ENCODE results near the gene SLC34A1. TPM values are rescaled to one million over a fixed set of nuclear protein-coding genes. Genes with fewer than 3 reads are reported as not detected.

SLC34A1 gene
- total and polyA plus RNA-seq, 11 donors = not detected

DNA sequence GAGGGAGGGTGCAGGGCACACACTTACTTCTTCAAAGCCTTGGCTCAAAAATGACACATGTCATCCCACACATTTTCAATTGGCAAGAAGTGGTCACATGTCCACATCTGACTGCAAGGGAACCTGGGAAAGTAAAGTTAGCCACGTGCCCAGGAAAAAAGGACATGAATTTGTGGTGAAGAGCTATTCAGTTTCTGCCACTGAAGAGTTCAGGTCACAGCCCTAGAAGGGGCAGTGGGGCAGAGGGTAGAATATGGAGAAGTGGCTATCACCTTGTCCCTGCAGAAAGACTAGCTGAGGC, 28.4 kb upstream of the SLC34A1 start:
- ATAC-seq (no peak), DNase-seq (no peak)
- no peaks in the 10 kb centered on the region for H3K9me3 ChIP-seq
- H3K27me3 ChIP-seq = no peaks in the 10 kb centered on the region
- intact Hi-C loops (cut with DNase I) = loop anchor here in 1 of 10 donors (5.0 kb wide), 1 partner anchor 39 kb away; no protein-coding TSS in a partner anchor
- no peak overlapping the region for H3K27ac ChIP-seq
- 15 to 25% (median 16%) methylated on average over 1 of the region's 1 CpG for whole genome bisulfite sequencing, 4 donors
- no peak for TF ChIP-seq POLR2A (IDR thresholded peaks at IDR 0.05)
- TF ChIP-seq CTCF (IDR thresholded peaks at IDR 0.05) = no peak
- H3K4me1 ChIP-seq = peaks cover 0 to 69% (median 20%) of the 10 kb centered on the region in 12 donors
- H3K36me3 ChIP-seq = no peaks in the 10 kb centered on the region
- no peak overlapping the region for H3K4me3 ChIP-seq

DNA sequence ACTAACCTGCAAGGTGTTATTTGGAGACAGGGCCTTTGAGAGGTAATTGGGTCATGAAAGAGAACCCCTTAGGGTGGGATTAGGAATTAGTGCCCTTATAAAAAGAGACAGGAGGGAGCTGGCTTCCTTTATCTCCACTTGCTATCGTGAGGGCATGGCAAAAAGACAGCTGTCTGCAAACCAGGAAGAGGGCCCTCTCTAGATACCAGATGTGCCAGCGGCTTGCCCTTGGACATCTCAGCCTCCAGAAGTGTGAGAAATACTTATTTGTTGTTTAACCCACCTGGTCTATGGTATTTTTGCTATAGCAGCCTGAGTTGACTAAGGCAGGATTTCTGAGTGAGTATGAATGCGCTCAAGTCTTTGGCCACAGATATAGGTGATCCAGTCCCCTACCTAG, 27.5 kb upstream of the SLC34A1 start:
- H3K9me3 ChIP-seq = no peaks in the 10 kb centered on the region
- ATAC-seq (no peak), DNase-seq (peak in 1 of 5 donors; percentile 12)
- H3K4me1 ChIP-seq = peaks cover 0 to 77% (median 18%) of the 10 kb centered on the region in 12 donors
- intact Hi-C loops (cut with DNase I) = loop anchor here in 1 of 10 donors (5.0 kb wide), 1 partner anchor 39 kb away; no protein-coding TSS in a partner anchor
- no peak overlapping the region for H3K4me3 ChIP-seq
- no peaks in the 10 kb centered on the region for H3K27me3 ChIP-seq
- no peak overlapping the region for H3K27ac ChIP-seq
- H3K36me3 ChIP-seq = no peaks in the 10 kb centered on the region
- TF ChIP-seq CTCF (IDR thresholded peaks at IDR 0.05) (no peak), POLR2A (IDR thresholded peaks at IDR 0.05) (no peak)
- WGBS, 4 donors = 61 to 73% (median 70%) methylated on average over 3 of the region's 3 CpGs

DNA sequence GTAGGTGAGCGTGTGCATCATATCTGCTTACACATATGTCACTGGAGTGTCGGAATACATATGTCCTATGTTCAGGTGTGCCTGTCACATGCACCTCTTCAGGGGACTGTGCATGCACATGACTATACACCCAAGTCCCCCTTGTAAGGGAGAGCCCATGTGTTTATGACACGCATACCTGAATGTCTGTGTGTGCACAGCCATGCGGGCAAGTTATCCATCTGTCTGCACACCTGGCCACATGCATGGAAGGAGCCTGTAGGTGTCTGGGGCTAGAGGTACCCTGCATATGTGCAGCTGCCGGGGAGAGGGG, 27.1 kb upstream of the SLC34A1 start:
- 73 to 96% (median 86%) methylated on average over 3 to 5 of the region's 5 CpGs for WGBS, 4 donors
- H3K4me3 ChIP-seq = peak overlapping the region in 1 of 12 donors; percentile 73

More for the DNA sequence above, 27.1 kb upstream of the SLC34A1 start:
- intact Hi-C loops (cut with DNase I) = loop anchor here in 1 of 10 donors (5.0 kb wide), 1 partner anchor 40 kb away; no protein-coding TSS in a partner anchor
- H3K27me3 ChIP-seq = no peaks in the 10 kb centered on the region
- TF ChIP-seq CTCF (IDR thresholded peaks at IDR 0.05) (no peak), POLR2A (IDR thresholded peaks at IDR 0.05) (no peak)
- no peaks in the 10 kb centered on the region for H3K9me3 ChIP-seq
- peaks cover 0 to 77% (median 16%) of the 10 kb centered on the region in 12 donors for H3K4me1 ChIP-seq
- ATAC-seq (no peak), DNase-seq (no peak)
- no peaks in the 10 kb centered on the region for H3K36me3 ChIP-seq
- H3K27ac ChIP-seq = peak overlapping the region in 1 of 12 donors; percentile 88
